Neuronal stem cell (in vitro differentiated cells): ENCODE data around the gene NPAS3.

Experiments used
- DNase-seq: peaks from one replicate; pipeline ENCODE4 v3.0.0-alpha.2; 2013; ENCODE audit warnings: low spot score
- H2AFZ ChIP-seq: one replicate; pipeline ENCODE4 v1.6.1; 2013; ENCODE audit warnings: mild to moderate bottlenecking, low read length, inconsistent platforms
- H2AK5ac ChIP-seq: 2 replicates; pipeline ENCODE4 v1.6.1; 2013; ENCODE audit warnings: low read depth, mild to moderate bottlenecking, inconsistent platforms, low read length, moderate library complexity, mixed read lengths
- H2BK120ac ChIP-seq: 2 replicates; pipeline ENCODE4 v1.6.1; 2013; ENCODE audit warnings: low read depth, mild to moderate bottlenecking, inconsistent platforms, low read length, moderate library complexity, mixed read lengths
- H2BK12ac ChIP-seq: one replicate; pipeline ENCODE4 v1.6.1; 2013; ENCODE audit warnings: low read length, inconsistent platforms
- H2BK15ac ChIP-seq: 2 replicates; pipeline ENCODE4 v1.6.1; 2013; ENCODE audit warnings: mild to moderate bottlenecking, low read length, inconsistent platforms, mixed read lengths
- H2BK5ac ChIP-seq: one replicate; pipeline ENCODE4 v1.6.1; 2013; ENCODE audit warnings: inconsistent platforms, mild to moderate bottlenecking, low read length, moderate library complexity
- H3K14ac ChIP-seq: one replicate; pipeline ENCODE4 v1.6.1; 2013; ENCODE audit warnings: low read length, inconsistent platforms
- H3K18ac ChIP-seq: 2 replicates; pipeline ENCODE4 v1.6.1; 2013; ENCODE audit warnings: low read length, inconsistent platforms
- H3K23ac ChIP-seq: 2 replicates; pipeline ENCODE4 v1.6.1; 2013; ENCODE audit warnings: low read depth, mild to moderate bottlenecking, mixed read lengths, low read length, inconsistent platforms; ENCODE audit not compliant: poor library complexity
- H3K27ac ChIP-seq: replicated peaks from 3 replicates; pipeline ENCODE4 v1.5.1; 2013; ENCODE audit warnings: low read length, inconsistent platforms
- H3K27me3 ChIP-seq, 3 experiments: 2 replicates each; pipeline ENCODE4 v1.6.1; 2013; ENCODE audit warnings: low read length in 3 of 3, mild to moderate bottlenecking in 2 of 3, inconsistent platforms in 1 of 3, low read depth in 1 of 3, mixed read lengths in 1 of 3, moderate library complexity in 1 of 3; ENCODE audit not compliant: control insufficient read depth in 3 of 3, insufficient read depth in 3 of 3
- H3K36me3 ChIP-seq, 2 donors: replicated peaks in 1 of 2; 2 replicates each; pipeline ENCODE4 v1.6.1; 2013; ENCODE audit warnings: low read length in 2 of 2; ENCODE audit not compliant: control insufficient read depth in 2 of 2, insufficient read depth in 2 of 2
- H3K4ac ChIP-seq: 2 replicates; pipeline ENCODE4 v1.6.1; 2013; ENCODE audit warnings: inconsistent platforms, mild to moderate bottlenecking, low read length, moderate library complexity
- H3K4me1 ChIP-seq, 2 donors: 1 replicate in 1 of 2; 2 replicates in 1 of 2; pipeline ENCODE4 v1.6.1; 2013; ENCODE audit warnings: low read length in 2 of 2, low read depth in 1 of 2; ENCODE audit not compliant: control insufficient read depth in 2 of 2, insufficient read depth in 1 of 2
- H3K4me2 ChIP-seq: one replicate; pipeline ENCODE4 v1.6.1; 2013; ENCODE audit warnings: mild to moderate bottlenecking, low read length, inconsistent platforms; ENCODE audit not compliant: insufficient read depth, poor library complexity, severe bottlenecking
- H3K4me3 ChIP-seq, 2 donors: 2 replicates each; pipeline ENCODE4 v1.5.1; 2013; ENCODE audit warnings: low read length in 2 of 2, mild to moderate bottlenecking in 2 of 2, inconsistent platforms in 1 of 2, moderate library complexity in 1 of 2
- H3K79me1 ChIP-seq: one replicate; pipeline ENCODE4 v1.6.1; 2013; ENCODE audit warnings: low read depth, mild to moderate bottlenecking, inconsistent platforms, low read length, moderate library complexity
- H3K9ac ChIP-seq: one replicate; pipeline ENCODE4 v1.6.1; 2013; ENCODE audit warnings: mild to moderate bottlenecking, low read depth, low read length, inconsistent platforms; ENCODE audit not compliant: poor library complexity
- H3K9me3 ChIP-seq, 2 donors: replicated peaks in 1 of 2; 2 replicates each; pipeline versions ENCODE3 to v1.6.1; 2013; ENCODE audit warnings: low read length in 2 of 2, mild to moderate bottlenecking in 2 of 2, inconsistent platforms in 1 of 2, low read depth in 1 of 2, mixed read lengths in 1 of 2, moderate library complexity in 1 of 2; ENCODE audit not compliant: control insufficient read depth in 2 of 2, insufficient read depth in 1 of 2
- H4K8ac ChIP-seq: one replicate; pipeline ENCODE4 v1.6.1; 2013; ENCODE audit warnings: low read depth, mild to moderate bottlenecking, inconsistent platforms, low read length, moderate library complexity
- H4K91ac ChIP-seq: one replicate; pipeline ENCODE4 v1.6.1; 2013; ENCODE audit warnings: low read length, low read depth, mild to moderate bottlenecking, inconsistent platforms; ENCODE audit not compliant: poor library complexity
- WGBS, 2 donors: extraction: QIAGEN DNeasy Blood & Tissue Kit; methylation state at CpG; one replicate each; pipeline ENCODE4 v1.1.7; 2013; ENCODE audit warnings: missing lambda C conversion rate in 2 of 2, mixed read lengths in 1 of 2; ENCODE audit not compliant: insufficient read length in 2 of 2, insufficient replicate concordance in 1 of 2; ENCODE audit errors: extremely low coverage in 2 of 2; 5-methylcytosine and 5-hydroxymethylcytosine counted together

Gene NPAS3

DNA sequence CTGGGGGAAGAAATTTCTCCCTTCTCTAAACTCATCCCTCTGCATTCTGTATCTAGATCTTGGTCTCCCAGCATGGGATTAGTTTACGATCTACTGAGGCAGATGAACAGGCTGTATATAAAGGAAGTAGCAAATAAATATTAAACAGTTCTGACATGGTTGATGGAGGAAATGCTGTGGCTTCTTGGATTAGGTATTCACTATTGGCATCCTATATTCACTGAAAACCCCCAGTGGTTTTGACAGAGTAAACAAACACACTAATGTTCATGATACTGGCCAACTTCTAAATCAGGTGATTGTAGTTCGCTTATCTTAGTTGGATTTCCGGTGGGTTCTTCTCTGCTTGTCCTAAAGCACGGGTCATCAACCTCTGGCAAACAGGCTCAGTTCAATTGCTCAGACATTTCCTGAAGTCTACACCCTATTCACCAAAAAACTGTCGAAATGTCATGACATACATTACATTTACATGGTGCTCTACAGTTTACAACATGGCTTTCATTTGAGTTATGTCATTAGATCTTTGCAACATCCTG lies 578.3 kb downstream of the NPAS3 start:
- WGBS, 2 donors, result no CpG with 5 or more reads among the region's 5 CpGs
- Histone ChIP-seq H3K79me1 (no peaks in the 10 kb centered on the region), H3K9ac (no peak overlapping the region)

DNA sequence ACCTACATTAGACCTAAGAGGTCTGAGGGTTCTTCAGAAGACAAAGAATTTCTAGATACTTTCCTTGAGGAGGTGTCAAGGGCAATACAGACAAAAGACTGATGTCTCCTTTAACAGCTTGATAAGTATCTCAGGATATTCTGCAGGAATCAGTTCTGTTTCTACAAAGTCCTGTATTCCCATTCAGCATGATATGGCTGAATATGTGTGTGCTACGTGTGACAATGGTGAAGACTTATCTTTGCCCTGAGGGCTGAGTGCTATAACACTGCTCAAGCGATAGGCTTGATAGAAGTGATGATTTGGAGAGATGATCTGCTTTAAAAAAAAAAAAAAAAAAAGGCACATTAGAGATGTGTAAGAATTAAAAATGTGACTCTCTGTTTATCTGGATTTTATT lies 582.5 kb downstream of the NPAS3 start:
- H2AFZ ChIP-seq, result no peak overlapping the region
- H2BK15ac ChIP-seq, result no peak overlapping the region
- H3K79me1 ChIP-seq, result no peaks in the 10 kb centered on the region
- H3K4me1 ChIP-seq, result peaks cover 0 to 7% of the 10 kb centered on the region in 2 donors
- no peak for DNase-seq
- no peak overlapping the region for H3K14ac ChIP-seq
- no peak overlapping the region for H2BK5ac ChIP-seq
- H3K23ac ChIP-seq, result no peak overlapping the region
- no peak overlapping the region for H4K91ac ChIP-seq
- H3K4me2 ChIP-seq, result no peak overlapping the region
- no peak overlapping the region for H3K4me3 ChIP-seq
- H3K9ac ChIP-seq, result no peak overlapping the region
- no peak overlapping the region for H2BK120ac ChIP-seq
- H2BK12ac ChIP-seq, result no peak overlapping the region
- no peaks in the 10 kb centered on the region for H3K9me3 ChIP-seq
- H2AK5ac ChIP-seq, result no peak overlapping the region
- H4K8ac ChIP-seq, result no peak overlapping the region
- H3K27me3 ChIP-seq, result no peaks in the 10 kb centered on the region
- H3K18ac ChIP-seq, result no peak overlapping the region
- H3K27ac ChIP-seq, result no peak overlapping the region
- no peak overlapping the region for H3K4ac ChIP-seq
- WGBS, 2 donors, result no CpG with 5 or more reads among the region's 2 CpGs
- H3K36me3 ChIP-seq, result no peaks in the 10 kb centered on the region

More for the DNA sequence above, 578.3 kb downstream of the NPAS3 start:
- H3K9me3 ChIP-seq, result no peaks in the 10 kb centered on the region
- no peak for DNase-seq
- H3K4ac ChIP-seq, result no peak overlapping the region
- H2BK12ac ChIP-seq, result no peak overlapping the region
- H3K14ac ChIP-seq, result no peak overlapping the region
- H3K4me3 ChIP-seq, result no peak overlapping the region
- no peak overlapping the region for H3K23ac ChIP-seq
- no peaks in the 10 kb centered on the region for H3K36me3 ChIP-seq
- no peak overlapping the region for H2AK5ac ChIP-seq
- no peak overlapping the region for H3K27ac ChIP-seq
- no peak overlapping the region for H4K91ac ChIP-seq
- no peak overlapping the region for H4K8ac ChIP-seq
- no peak overlapping the region for H3K18ac ChIP-seq
- no peak overlapping the region for H3K4me2 ChIP-seq
- H2AFZ ChIP-seq, result no peak overlapping the region
- no peak overlapping the region for H2BK15ac ChIP-seq
- no peak overlapping the region for H2BK5ac ChIP-seq
- H3K4me1 ChIP-seq, result peaks cover 0 to 14% of the 10 kb centered on the region in 2 donors
- no peak overlapping the region for H2BK120ac ChIP-seq
- H3K27me3 ChIP-seq, result no peaks in the 10 kb centered on the region

DNA sequence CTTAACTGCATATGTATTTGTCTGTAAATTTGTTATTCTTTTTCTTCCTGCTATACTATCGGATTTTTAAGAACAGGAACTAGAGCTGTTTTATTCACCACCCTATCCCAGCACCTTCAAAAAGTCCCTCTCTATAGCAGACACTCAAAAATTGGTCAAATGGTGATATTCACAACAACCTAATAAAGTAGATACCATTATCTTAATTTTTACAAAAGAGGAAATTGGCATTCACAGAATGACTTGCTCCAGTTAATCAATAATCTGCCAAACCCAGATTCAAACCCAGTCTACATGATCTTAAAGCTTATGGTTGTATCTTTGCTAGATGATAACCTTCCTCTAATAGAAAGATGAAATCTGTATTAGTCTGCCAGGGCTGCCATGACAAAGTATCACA lies 585.6 kb downstream of the NPAS3 start:
- no peak overlapping the region for H3K14ac ChIP-seq
- no peak overlapping the region for H4K8ac ChIP-seq
- H3K9ac ChIP-seq, result no peak overlapping the region

DNA sequence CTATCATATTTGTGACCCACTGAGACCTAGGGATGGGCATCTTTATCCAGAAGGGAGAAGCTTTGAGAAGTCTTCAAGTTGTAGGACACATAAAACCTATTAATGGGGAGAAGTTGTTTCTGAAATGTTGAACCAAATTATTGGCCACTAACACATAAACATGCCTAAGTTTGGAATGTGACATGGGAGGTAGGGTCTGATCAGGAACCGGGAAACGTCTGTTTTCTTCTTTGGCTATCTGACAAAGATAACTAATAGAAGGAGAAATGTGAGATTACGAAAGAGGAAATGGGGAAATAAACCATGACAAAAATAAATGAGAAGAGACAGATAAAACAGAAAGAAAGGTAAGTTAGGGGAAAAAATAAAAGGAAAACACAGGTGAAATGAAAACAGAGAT lies 586.9 kb downstream of the NPAS3 start:
- Histone ChIP-seq H4K91ac (no peak overlapping the region), H3K4me3 (no peak overlapping the region), H3K4me2 (no peak overlapping the region), H3K23ac (no peak overlapping the region), H3K27ac (no peak overlapping the region), H3K36me3 (peaks cover 0 to 3% of the 10 kb centered on the region in 2 donors), H2AFZ (no peak overlapping the region), H2AK5ac (no peak overlapping the region), H4K8ac (no peak overlapping the region), H3K27me3 (no peaks in the 10 kb centered on the region), H3K9me3 (no peaks in the 10 kb centered on the region), H3K18ac (no peak overlapping the region), H3K4ac (no peak overlapping the region), H2BK120ac (no peak overlapping the region), H3K4me1 (peaks cover 2 to 9% of the 10 kb centered on the region in 2 donors), H3K14ac (no peak overlapping the region), H2BK12ac (no peak overlapping the region), H2BK15ac (no peak overlapping the region), H3K79me1 (no peaks in the 10 kb centered on the region), H2BK5ac (no peak overlapping the region), H3K9ac (no peak overlapping the region)
- no peak for DNase-seq
- no CpG with 5 or more reads among the region's 3 CpGs for WGBS, 2 donors

More for the DNA sequence above, 585.6 kb downstream of the NPAS3 start:
- no peak overlapping the region for H4K91ac ChIP-seq
- H3K4ac ChIP-seq, result no peak overlapping the region
- no peak overlapping the region for H3K23ac ChIP-seq
- H3K36me3 ChIP-seq, result no peaks in the 10 kb centered on the region
- H3K18ac ChIP-seq, result no peak overlapping the region
- peaks cover 2 to 7% of the 10 kb centered on the region in 2 donors for H3K4me1 ChIP-seq
- H3K79me1 ChIP-seq, result no peaks in the 10 kb centered on the region
- H3K9me3 ChIP-seq, result no peaks in the 10 kb centered on the region
- H2AFZ ChIP-seq, result no peak overlapping the region
- H3K4me3 ChIP-seq, result no peak overlapping the region
- no CpG with 5 or more reads among the region's 1 CpG for WGBS, 2 donors
- DNase-seq, result no peak
- no peak overlapping the region for H3K4me2 ChIP-seq
- no peak overlapping the region for H3K27ac ChIP-seq
- H2BK5ac ChIP-seq, result no peak overlapping the region
- no peak overlapping the region for H2BK15ac ChIP-seq
- H2BK12ac ChIP-seq, result no peak overlapping the region
- no peak overlapping the region for H2BK120ac ChIP-seq
- no peaks in the 10 kb centered on the region for H3K27me3 ChIP-seq
- no peak overlapping the region for H2AK5ac ChIP-seq
